Parathyroid adenoma (tissue), 2 donors: ENCODE data around the gene DNMT3B.

Experiments used
- H2AFZ ChIP-seq: fragments of 300-600 bp; sonication (generic); one replicate; pipeline ENCODE4 v1.7.0; 2017; ENCODE audit warnings: antibody characterized with exemption, mild to moderate bottlenecking
- H3K27ac ChIP-seq: fragments of 300-600 bp; sonication (generic); one replicate; pipeline ENCODE4 v1.7.0; 2017
- H3K27me3 ChIP-seq: fragments of 300-600 bp; sonication (generic); one replicate; pipeline ENCODE4 v1.7.0; 2017; ENCODE audit warnings: low read length; ENCODE audit not compliant: control insufficient read depth, insufficient read depth
- H3K36me3 ChIP-seq: fragments of 300-600 bp; sonication (generic); one replicate; pipeline ENCODE4 v1.7.0; 2017; ENCODE audit warnings: low read length; ENCODE audit not compliant: control insufficient read depth, insufficient read depth
- H3K4me1 ChIP-seq: fragments of 300-600 bp; sonication (generic); one replicate; pipeline ENCODE4 v1.7.0; 2017; ENCODE audit warnings: control low read depth
- H3K4me2 ChIP-seq: fragments of 300-600 bp; sonication (generic); one replicate; pipeline ENCODE4 v1.7.0; 2017; ENCODE audit warnings: low read length
- H3K4me3 ChIP-seq: fragments of 300-600 bp; sonication (generic); one replicate; pipeline ENCODE4 v1.7.0; 2017; ENCODE audit warnings: low read depth, low read length
- H3K79me2 ChIP-seq: fragments of 300-600 bp; sonication (generic); one replicate; pipeline ENCODE4 v1.7.0; 2017; ENCODE audit warnings: control low read depth
- H3K9ac ChIP-seq: fragments of 300-600 bp; sonication (generic); one replicate; pipeline ENCODE4 v1.7.0; 2017; ENCODE audit warnings: mild to moderate bottlenecking
- H3K9me3 ChIP-seq: fragments of 300-600 bp; sonication (generic); one replicate; pipeline ENCODE4 v1.7.0; 2017; ENCODE audit warnings: low read length; ENCODE audit not compliant: control insufficient read depth
- CTCF ChIP-seq: fragments of 300-600 bp; sonication (generic); IDR thresholded peaks from one replicate; pipeline ENCODE4 v1.7.0; 2017; ENCODE audit warnings: antibody characterized with exemption, mild to moderate bottlenecking
- donor health status: primary hyperparathyroidism.

Gene DNMT3B

GRCh38 chr20:32822225-32822624, 60.0 kb downstream of the DNMT3B start:
- H3K27me3 ChIP-seq: no peaks in the 10 kb centered on the region
- no peak overlapping the region for H3K9ac ChIP-seq
- no peaks in the 10 kb centered on the region for H3K36me3 ChIP-seq
- peaks cover 6% of the 10 kb centered on the region for H3K4me1 ChIP-seq
- no peak overlapping the region for H2AFZ ChIP-seq
- no peaks in the 10 kb centered on the region for H3K9me3 ChIP-seq
- H3K4me2 ChIP-seq: no peak overlapping the region
- TF ChIP-seq CTCF: no peak
- H3K27ac ChIP-seq: no peak overlapping the region
- no peak overlapping the region for H3K4me3 ChIP-seq
- peaks cover 6% of the 10 kb centered on the region for H3K79me2 ChIP-seq

GRCh38 chr20:32823078-32823477, 60.9 kb downstream of the DNMT3B start:
- Histone ChIP-seq H3K4me1 (peaks cover 6% of the 10 kb centered on the region), H3K4me3 (no peak overlapping the region), H3K4me2 (no peak overlapping the region), H3K9ac (no peak overlapping the region), H3K79me2 (peaks cover 6% of the 10 kb centered on the region), H2AFZ (no peak overlapping the region), H3K9me3 (no peaks in the 10 kb centered on the region), H3K27me3 (no peaks in the 10 kb centered on the region), H3K36me3 (no peaks in the 10 kb centered on the region), H3K27ac (no peak overlapping the region)
- no peak for TF ChIP-seq CTCF

GRCh38 chr20:32823737-32824588, 61.8 kb downstream of the DNMT3B start:
- Histone ChIP-seq H3K4me2 (no peak overlapping the region), H3K36me3 (no peaks in the 10 kb centered on the region), H3K27ac (no peak overlapping the region), H3K4me3 (no peak overlapping the region), H2AFZ (no peak overlapping the region), H3K9me3 (no peaks in the 10 kb centered on the region), H3K27me3 (no peaks in the 10 kb centered on the region), H3K4me1 (peaks cover 6% of the 10 kb centered on the region), H3K79me2 (peaks cover 6% of the 10 kb centered on the region), H3K9ac (no peak overlapping the region)
- TF ChIP-seq CTCF: no peak

GRCh38 chr20:32828029-32828680, 66.0 kb downstream of the DNMT3B start:
- H3K79me2 ChIP-seq: peaks cover 12% of the 10 kb centered on the region
- no peaks in the 10 kb centered on the region for H3K27me3 ChIP-seq
- H2AFZ ChIP-seq: no peak overlapping the region
- H3K27ac ChIP-seq: no peak overlapping the region
- no peak overlapping the region for H3K9ac ChIP-seq
- no peaks in the 10 kb centered on the region for H3K4me1 ChIP-seq
- no peak for TF ChIP-seq CTCF
- no peak overlapping the region for H3K4me2 ChIP-seq
- no peaks in the 10 kb centered on the region for H3K36me3 ChIP-seq
- H3K9me3 ChIP-seq: no peaks in the 10 kb centered on the region
- H3K4me3 ChIP-seq: no peak overlapping the region
